Superior temporal gyrus (tissue), 1 donor: ENCODE data around the gene CLIP4.
A peak's percentile ranks its signal among the peaks of the same experiment; 100 is the strongest.

Experiments used
- DNase-seq: peaks from one replicate; pipeline ENCODE4 v3.0.0-alpha.2; 2016; ENCODE audit errors: extremely low spot score

CLIP4 gene

DNA sequence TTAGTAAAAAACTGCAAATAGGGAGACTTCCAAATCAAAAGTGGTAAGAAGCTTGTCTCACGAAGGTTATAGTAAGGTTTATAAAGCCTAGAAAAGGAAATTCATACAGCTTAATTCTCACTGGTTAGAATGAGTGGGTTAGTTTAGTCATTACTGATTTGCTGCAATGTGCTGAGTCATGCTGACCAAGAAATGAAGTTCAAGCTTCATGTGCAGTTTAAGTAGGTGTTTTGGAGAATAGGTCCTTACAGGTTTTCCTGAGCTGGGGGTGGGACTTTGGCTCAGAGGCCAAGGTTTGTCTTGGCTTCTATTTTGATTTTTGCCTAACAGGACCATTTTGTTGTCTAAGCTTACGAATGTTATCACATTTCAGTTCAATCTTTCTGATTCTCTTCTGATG is 15.1 kb downstream of the CLIP4 start:
- peak; percentile 80 for DNase-seq

DNA sequence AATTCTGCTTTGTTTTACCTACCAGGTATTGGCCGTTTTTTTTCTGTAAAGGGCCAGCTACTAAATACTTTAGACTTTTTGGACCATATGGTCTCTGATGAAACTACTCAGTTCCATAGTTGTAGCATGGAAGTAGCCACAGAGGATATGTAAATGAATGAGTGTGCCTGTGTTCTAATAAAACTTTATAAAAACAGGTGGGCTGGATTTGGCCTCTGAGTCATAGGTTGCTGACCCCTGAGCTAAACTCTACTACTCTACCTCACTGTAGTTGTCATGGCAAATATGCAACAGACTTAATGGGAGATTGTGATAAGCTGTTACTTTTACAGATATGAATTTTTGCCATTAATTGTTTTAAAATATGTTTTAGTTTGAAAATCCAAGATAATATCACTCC is 19.7 kb downstream of the CLIP4 start:
- no peak for DNase-seq

DNA sequence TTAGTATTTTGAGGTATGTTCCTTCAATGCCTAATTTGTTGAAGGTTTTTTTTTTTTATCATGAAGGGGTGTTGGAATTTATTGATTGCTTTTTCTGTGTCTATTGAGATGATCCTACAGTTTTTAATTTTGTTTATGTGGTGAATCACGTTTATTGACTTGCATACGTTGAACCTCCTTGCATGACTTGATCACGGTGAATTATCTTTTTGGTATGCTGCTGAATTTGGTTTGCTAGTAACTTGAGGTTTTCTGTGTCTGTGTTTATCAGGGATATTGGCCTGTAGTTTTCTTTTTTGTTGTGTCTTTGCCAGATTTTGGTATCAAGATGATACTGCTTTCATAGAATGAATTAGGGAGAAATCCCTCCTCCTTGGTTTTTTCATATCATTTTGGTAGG is 23.9 kb downstream of the CLIP4 start:
- no peak for DNase-seq

DNA sequence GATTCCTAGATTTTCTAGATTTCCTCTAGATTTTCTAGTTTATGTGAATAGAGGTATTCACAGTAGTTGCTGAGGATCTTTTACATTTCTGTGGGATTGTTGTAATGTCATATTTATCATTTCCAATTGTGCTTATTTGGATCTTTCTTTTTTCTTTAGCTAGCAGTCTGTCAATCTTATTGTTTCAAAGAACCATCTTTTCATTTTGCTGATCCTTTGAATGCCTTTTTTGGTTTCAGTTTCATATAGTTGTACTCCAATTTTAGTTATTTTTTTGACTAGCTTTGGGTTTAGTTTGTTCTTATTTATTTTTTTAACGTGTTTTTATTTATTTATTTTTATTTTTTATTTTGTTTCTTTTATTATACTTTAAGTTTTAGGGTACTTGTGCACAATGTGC is 24.5 kb downstream of the CLIP4 start:
- DNase-seq, result no peak

DNA sequence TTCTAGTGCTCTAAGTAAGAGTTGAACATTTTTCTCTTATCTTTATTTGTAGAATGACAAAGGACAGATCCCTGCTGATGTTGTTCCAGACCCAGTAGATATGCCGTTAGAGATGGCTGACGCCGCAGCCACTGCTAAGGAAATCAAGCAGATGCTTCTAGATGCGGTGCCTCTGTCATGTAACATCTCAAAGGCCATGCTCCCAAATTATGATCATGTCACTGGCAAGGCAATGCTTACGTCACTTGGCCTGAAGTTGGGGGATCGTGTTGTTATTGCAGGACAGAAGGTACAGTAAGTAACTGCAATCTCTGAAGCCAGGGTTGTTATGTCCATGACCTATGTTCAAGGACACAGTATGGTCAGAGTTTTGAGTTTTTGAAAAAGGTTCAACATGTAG is 28.4 kb downstream of the CLIP4 start:
- no peak for DNase-seq

DNA sequence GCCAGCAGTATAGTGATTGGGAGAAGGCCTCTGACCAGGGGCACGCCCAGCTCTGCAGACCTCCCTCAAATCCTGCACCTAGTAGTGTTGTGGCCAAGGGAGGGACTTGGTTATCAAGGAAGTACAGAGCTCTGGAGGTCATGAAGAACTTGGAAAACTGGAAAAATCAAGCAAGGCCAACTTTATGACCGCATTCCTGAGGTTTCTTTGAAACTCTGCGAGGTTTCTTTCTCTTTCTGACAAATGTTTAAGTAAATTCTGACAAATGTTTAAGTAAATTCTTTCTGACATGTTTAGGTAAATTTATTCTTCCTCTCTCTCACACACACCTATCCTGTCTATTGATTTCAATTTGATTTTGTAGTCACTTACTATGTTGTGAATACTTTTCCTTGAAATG is 31.0 kb downstream of the CLIP4 start:
- no peak for DNase-seq

DNA sequence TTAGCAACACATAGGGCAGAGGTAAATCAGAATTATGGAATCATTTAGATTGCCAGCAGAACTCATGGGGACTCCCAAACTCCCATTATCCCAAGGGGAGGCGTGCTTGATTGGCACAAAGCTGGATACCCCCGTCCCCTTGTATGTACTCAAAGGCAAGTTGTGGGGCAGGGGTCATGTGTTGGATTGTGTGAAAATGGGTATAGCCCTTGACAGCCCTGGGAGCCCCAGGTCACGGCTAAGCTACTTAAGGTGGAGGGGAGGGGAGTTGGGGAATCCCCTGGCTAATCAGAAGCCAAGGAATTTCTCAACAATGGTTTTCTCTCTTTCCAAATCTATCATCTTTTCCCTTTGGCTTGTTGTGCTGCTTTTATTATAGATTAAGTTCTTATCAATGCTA is 32.7 kb downstream of the CLIP4 start:
- no peak for DNase-seq

DNA sequence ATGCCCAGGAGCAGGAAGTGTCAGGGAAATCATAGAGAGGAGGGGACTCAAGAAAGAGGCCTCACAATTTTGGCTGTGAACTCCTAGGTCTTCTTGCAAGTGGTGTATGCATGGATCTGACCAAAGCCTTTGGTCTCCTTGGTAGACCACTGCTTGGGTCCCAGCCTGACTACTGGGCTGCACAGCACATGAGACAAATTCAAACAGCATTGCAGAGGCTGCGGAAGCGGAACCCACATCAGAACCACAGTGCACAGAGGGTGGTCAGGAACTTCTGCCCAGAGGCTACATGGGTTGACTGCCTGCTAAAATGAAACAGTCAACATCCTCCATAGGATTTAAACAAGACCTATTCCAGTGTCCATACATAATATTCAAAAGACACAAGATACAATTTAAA is 39.4 kb downstream of the CLIP4 start:
- DNase-seq, result no peak

DNA sequence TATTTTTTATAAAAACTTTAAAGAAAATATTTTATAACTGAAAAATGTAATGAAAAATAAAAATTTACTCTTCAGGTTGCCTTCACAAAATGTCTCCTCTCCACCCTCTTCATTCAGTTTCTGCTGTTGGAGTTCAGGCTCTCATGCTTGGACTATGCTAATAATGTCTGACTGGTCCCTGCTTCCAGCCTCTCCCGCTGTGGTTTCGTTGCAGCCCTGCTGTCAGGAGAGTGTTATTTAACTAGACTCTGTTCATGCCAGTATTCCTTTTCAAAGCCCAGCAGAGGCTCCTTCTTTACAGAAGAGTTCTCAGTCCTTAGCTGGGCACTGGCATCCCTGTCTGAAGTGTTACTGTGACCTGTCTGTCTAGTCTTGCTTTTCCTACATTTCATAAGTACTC is 40.4 kb downstream of the CLIP4 start:
- no peak for DNase-seq

DNA sequence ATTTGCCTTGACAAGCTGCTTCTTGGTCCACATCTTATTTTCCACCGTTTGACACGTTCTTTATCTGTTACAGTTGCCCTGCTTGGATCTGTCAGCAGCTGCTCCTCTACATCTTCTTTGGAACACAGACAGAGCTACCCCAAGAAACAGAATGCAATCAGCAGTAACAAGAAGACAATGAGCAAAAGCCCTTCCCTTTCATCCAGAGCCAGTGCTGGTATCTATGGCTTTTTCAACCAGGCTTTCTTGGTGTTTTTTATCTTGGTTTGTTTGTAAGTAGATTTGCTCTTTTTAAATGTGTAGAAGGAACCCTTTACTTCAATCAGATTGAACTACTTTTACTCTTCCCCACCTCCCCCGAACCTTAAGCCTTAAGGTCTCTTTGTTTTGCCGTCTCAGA is 41.9 kb downstream of the CLIP4 start:
- no peak for DNase-seq

DNA sequence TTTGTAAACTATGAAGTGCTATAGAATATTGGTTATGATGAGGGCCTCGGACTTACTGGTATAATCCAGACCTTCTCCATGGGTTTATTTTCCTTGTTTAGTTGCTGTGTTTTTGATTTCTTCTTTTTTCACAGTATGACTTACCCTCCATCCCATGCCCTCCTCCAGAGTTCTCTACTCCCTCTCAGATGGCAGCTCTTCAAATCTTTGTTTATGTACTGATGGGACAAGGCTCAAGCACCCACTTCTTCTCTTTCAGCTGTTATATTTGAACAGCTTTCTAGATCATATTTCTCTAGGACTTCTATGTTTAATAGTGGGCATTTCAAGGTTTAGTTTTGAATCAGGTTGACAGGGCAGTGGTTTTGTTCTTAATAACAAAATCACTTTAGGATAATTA is 43.9 kb downstream of the CLIP4 start:
- no peak for DNase-seq

DNA sequence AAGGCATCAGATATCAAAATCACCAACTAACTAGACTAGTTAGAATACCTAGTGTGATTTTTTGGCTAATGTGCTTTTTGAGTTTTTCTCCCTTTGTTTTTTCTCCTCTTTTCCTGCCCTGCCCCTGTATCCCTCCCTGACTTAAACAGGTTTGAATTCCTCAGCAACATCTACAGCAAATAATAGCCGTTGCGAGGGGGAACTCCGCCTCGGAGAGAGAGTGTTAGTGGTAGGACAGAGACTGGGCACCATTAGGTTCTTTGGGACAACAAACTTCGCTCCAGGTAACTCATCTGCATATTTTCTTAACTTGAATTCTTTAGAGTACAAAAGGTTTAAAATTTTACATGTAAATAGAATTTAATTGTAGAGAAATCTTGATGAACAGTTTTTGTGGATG is 45.0 kb downstream of the CLIP4 start:
- DNase-seq, result no peak

DNA sequence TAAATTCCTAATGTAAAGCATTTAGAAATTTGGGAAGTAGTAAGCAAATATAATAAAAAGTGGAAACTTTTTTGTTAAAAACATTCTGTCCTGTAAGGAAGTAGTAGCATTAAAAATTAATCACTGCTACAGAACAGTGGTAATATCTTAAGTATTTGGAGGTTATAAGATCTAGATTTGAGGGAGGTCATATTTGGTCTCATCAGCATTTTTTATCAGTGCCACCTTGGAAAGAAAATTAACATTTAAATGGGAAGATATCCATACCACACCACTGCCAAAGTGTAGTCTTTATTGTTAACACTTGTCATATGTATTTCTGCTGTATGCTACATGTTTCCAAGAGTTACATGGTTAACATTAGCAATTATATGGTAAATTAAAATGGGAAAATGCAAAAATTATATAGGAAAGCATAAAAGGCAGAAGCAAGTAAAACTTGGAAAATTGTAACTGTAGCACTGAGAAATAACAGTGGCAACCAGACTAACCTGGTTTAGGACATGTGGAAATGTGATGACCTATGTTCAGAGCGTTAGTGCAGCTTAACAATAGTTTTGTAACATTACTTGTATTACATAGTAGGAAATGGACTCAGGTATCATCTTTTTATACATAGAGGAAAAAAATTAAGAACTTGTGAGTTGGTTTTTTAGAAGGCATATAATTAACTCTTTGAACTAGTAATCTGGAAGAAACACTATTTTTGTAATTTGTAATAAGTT is 47.2 kb downstream of the CLIP4 start:
- DNase-seq, result no peak

DNA sequence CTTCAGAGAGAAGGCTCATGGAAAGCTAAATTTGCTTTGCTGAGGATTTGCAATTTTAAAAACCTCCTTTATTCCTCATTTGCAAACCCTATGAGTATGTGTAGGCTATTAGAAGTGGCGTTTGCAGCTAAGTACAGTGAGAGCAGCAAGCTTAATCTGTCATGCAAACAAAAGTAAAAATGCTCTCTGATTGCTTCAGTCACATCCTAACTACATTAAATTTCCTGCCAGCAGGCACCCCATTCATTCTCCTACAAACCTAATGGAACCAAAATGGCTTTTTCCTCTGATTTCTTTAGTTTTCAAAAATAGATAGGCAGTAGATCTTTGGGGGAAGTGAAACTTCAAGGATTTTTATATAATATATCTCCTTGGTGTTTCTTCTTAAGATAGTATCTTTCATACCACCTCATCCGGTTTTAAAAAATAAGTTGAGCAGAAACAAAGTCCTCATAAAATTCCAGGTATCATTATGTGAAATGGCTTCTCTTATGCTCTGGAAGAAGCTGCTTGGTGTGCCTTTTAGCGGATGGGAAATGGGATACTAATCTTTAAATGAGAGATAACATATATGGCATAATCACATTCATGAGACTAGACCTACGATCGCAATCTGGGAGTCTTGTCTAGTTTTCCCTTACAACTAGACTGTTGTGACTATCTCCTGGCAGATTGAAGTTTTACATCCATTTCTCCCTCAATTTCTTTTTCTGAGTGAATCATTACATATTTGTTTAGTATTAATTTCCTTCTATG is 49.1 kb downstream of the CLIP4 start:
- no peak for DNase-seq

DNA sequence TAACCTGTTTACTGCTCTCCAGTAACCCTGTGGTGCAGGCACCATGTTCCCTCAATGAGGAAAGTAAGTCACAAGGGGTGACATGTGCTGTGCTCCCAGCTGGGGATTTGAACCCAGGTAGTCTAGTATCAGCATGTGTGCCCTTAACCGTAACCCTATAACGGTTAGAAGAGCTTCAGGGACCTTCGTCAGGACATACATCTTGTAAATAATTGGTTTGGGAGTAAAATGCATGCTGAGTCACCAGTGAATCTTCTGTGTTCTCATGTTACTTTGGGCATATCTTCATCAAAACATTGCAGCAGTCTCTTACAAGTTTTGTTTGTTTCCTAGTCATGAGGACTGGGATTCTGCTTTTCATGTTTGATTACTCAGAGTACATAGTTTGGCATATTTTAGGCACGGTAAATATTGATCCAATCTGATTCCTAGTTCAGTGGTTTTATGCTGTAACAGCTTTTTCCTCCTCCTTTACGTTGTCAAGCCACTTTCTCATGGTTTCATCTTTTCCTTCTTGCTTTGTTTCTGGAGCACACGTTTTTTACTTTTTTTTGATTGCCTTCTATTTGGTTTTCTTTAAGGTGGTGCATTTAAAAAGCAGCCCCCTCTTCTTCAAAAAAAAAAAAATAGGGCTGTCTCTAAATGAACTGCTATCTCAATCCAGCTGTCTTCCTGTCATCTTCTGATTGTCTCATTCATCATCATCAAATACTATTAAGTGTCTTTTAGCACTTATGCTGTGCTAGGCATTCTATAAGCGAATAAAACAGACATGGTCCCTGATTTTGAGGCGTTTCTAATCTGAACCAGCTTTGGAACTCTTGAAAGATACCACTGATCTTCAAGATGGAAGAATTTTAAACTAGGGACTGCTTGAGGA is 50.4 kb downstream of the CLIP4 start:
- DNase-seq, result no peak

DNA sequence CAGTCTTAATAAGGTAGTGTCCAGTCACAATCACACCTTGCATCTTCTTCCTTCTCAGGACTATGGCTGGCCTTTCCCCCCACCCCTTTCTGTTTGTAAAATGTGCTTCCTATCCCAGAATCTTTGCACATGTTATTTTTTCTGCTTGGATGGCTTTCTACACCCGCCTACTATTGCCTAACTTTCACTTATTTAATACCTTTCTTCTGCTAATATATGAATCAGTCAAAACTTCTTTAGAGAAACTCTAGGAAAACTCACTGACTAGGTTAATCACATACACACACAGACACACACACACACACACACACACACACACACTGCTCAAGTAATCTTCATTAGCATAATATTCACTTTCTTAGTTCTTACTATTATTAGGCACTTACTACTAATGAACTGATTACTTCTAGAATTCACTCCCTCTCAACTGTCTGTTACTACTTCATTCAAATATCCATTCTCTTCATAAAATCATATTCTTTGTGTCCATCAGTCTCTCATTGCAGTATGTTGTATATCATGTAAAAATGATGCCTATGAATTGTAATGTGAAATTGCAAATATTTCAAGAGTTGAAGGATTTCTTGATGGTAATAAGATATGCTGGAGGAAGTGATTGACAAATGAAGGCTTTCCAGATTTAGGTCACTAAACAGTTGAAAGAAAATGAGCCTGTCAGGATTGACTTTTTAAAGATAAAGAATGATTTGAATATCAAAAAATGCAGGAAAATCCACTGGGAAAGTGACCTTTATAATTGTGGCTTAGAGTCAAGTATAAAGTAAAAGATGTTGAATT is 51.2 kb downstream of the CLIP4 start:
- no peak for DNase-seq

DNA sequence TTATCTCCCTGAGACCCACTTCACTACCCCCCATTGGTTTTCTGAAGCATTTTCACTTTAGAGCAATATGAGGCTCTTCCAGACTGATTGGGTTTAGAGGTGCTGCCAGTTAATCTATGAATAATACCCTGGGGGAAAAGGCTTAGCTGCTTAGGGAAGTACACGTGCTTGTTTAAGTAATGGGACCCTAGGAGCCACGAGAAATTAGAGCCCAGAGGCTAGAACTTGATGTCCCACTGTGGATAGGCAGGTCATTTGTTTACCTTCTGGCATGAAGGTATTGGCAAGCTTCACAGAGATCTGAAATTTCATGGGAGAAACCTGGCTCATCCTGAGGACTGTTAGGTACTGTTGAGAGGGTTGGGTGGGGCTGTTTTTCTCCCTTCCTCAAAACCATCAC is 59.7 kb downstream of the CLIP4 start:
- no peak for DNase-seq

DNA sequence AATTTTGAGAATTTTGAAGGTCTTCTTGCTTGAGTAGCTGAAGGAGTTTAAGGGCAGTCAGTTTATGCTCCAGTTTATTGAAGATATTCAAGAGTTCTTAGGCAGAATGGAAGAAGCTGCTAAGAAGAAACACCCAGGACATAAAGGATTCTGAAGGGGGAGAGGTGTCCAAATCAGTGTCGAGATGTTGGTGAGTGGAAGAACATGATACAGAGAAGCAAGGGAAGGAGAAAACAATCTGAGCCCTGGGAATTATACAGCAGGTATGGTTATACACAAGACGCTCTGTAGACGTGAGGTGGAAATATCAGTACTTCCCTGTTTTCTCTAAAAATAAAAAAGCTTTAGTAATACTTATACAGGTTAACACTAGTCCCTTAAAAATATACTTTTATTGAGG is 60.1 kb downstream of the CLIP4 start:
- DNase-seq, result no peak

DNA sequence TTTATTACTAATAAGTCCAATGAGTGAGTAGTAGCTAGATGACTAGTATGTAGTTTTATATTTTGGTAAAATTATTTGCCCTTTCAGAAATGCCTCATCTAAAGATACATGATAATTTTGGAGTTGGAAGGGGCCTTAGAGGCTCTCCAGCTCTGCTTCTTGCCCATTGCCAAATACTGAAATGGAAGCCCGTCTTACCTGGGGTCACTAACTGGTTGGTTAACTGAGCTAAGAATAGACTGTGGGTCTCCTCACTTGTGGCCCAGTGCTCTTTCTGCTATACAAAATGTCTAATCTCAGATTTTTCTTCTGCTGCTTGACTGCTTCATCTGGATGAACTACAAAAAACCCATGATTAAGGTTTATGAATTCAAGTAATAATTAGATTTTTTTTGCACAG is 67.1 kb downstream of the CLIP4 start:
- no peak for DNase-seq

DNA sequence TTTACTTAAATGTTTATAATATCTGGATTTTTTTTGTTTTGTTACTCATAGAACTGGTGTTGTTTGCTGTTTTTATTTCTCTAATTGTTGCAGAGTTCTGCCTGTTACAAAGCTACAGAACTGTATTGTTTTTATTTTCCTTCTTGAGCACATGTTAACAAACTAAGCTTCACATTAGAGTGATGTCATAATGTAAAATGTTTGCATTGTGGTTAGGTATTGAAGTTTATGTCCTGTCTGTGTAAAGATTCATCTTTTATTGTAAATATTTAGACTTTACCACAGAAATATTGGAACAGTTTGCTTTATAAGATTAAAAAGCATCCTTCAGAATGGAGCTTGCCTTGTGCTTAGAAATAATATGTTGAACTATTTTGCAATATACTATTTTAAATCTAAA is 67.7 kb downstream of the CLIP4 start:
- DNase-seq, result no peak

DNA sequence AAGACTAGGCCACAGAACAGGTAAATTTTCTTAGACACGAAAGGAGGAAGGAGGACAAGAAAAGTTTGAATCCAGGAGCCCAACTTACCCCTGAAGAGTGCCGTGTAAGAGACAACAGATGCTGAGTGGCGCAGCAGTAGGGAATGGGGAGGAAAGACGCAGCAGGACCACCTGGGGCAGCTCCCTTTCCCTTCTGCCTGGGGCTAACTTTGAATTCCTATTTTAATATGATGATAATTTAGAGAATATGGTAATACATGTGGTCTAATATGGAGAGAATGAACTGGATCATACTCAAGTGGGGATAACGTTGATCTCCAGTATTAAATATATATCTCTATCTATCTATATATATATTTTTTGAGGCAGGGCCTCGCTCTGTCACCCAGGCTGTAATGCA is 69.3 kb downstream of the CLIP4 start:
- no peak for DNase-seq

DNA sequence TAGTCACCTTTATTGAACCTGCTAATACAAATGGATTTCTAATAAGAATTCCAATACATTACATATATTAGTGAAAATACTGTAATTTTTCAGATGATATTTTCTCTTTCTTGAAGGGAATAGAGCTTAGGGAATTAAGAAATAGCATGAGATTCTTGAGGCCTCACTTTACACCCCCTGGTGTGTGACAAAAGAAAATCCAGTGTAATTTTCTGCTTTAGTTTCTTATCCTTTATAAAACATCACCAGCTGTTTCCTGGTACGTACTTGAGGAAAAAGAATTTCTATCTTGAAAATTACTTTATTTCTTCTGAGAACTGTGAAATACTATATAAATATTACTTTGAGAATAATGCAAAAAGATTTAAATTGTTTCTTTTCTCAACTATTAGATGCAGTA is 71.6 kb downstream of the CLIP4 start:
- no peak for DNase-seq
